T-helper 17 cell (primary cell): Measurements from ENCODE around the gene CDK2. TPM values are rescaled to one million over a fixed set of nuclear protein-coding genes. Genes with fewer than 3 reads are reported as not detected.

Experiments used
- ATAC-seq: fragments of 150-1000 bp; cut with Tn5 transposase; 2 replicates; pipeline ENCODE4 v1.10.0; 2021; ENCODE audit warnings: mild to moderate bottlenecking, moderate library complexity
- DNase-seq, 3 donors: peaks; one replicate each; pipeline versions ENCODE4 v3.0.0 to v3.0.0-alpha.2; 2020 to 2021
- H3K9me3 ChIP-seq: one replicate; pipeline ENCODE4 v1.7.0; 2013; ENCODE audit warnings: low read length, mild to moderate bottlenecking; ENCODE audit not compliant: control insufficient read depth, poor library complexity, severe bottlenecking
- H3K27ac Mint-ChIP-seq: one replicate; pipeline ENCODE4 v1.8.0; 2022; ENCODE audit warnings: mild to moderate bottlenecking, moderate library complexity, mixed read lengths
- H3K27me3 Mint-ChIP-seq: one replicate; pipeline ENCODE4 v1.8.0; 2022; ENCODE audit warnings: mixed read lengths
- H3K36me3 Mint-ChIP-seq: one replicate; pipeline ENCODE4 v1.8.0; 2022; ENCODE audit warnings: low read depth, mixed read lengths
- H3K4me1 Mint-ChIP-seq: one replicate; pipeline ENCODE4 v1.8.0; 2022; ENCODE audit warnings: mild to moderate bottlenecking, mixed read lengths
- H3K4me3 Mint-ChIP-seq: one replicate; pipeline ENCODE4 v1.8.0; 2022; ENCODE audit warnings: mild to moderate bottlenecking, moderate library complexity, mixed read lengths
- total RNA-seq, 4 donors: library from RNA in 2 of 4; stranded (reverse) in 2 of 4; gene quantifications; one replicate each; pipeline ENCODE4 v1.2.3 and lab custom pipeline; 2022 to 2026

CDK2 gene
- total RNA-seq, 2 donors from 2014 or later = 12.2 to 18.7 TPM

- H3K4me3 Mint-ChIP-seq = peak overlapping the region; percentile 100
- peaks cover 23% of the 10 kb centered on the region for H3K36me3 Mint-ChIP-seq
- H3K27me3 Mint-ChIP-seq = no peaks in the 10 kb centered on the region
- H3K27ac Mint-ChIP-seq = peak overlapping the region; percentile 100
- no peak for ATAC-seq
- no peaks in the 10 kb centered on the region for H3K9me3 ChIP-seq
- peaks cover 61% of the 10 kb centered on the region for H3K4me1 Mint-ChIP-seq
- peak in 2 of 3 donors; percentile 30 to 34 for DNase-seq
Measured at GRCh38 chr12:55931780-55932550, 34.7 kb upstream of the CDK2 start.

- Mint-ChIP-seq H3K4me1 (peaks cover 64% of the 10 kb centered on the region), H3K27me3 (no peaks in the 10 kb centered on the region), H3K4me3 (peak overlapping the region; percentile 100), H3K27ac (peak overlapping the region; percentile 100), H3K36me3 (peaks cover 24% of the 10 kb centered on the region)
- DNase-seq (no peak), ATAC-seq (peak; percentile 24)
- no peaks in the 10 kb centered on the region for H3K9me3 ChIP-seq
Measured at GRCh38 chr12:55932551-55932910, 34.1 kb upstream of the CDK2 start.

GRCh38 chr12:55933169-55933798 lies 33.3 kb upstream of the CDK2 start:
- ATAC-seq = no peak
- no peak for DNase-seq
- H3K27me3 Mint-ChIP-seq = no peaks in the 10 kb centered on the region
- peaks cover 24% of the 10 kb centered on the region for H3K36me3 Mint-ChIP-seq
- H3K27ac Mint-ChIP-seq = peak overlapping the region; percentile 100
- H3K4me1 Mint-ChIP-seq = peaks cover 64% of the 10 kb centered on the region
- no peaks in the 10 kb centered on the region for H3K9me3 ChIP-seq
- H3K4me3 Mint-ChIP-seq = peak overlapping the region; percentile 100

GRCh38 chr12:55933799-55934742 lies 32.6 kb upstream of the CDK2 start:
- Mint-ChIP-seq H3K4me1 (peaks cover 72% of the 10 kb centered on the region), H3K36me3 (peaks cover 29% of the 10 kb centered on the region), H3K4me3 (peak overlapping the region; percentile 100)

GRCh38 chr12:55934773-55935172 lies 31.9 kb upstream of the CDK2 start:
- Mint-ChIP-seq H3K27me3 (no peaks in the 10 kb centered on the region), H3K27ac (peak overlapping the region; percentile 100), H3K4me3 (peak overlapping the region; percentile 100), H3K4me1 (peaks cover 72% of the 10 kb centered on the region), H3K36me3 (peaks cover 29% of the 10 kb centered on the region)
- ATAC-seq (no peak), DNase-seq (no peak)
- H3K9me3 ChIP-seq = no peaks in the 10 kb centered on the region

More at GRCh38 chr12:55933799-55934742, 32.6 kb upstream of the CDK2 start:
- peak overlapping the region; percentile 100 for H3K27ac Mint-ChIP-seq
- H3K27me3 Mint-ChIP-seq = no peaks in the 10 kb centered on the region
- DNase-seq (no peak), ATAC-seq (no peak)
- H3K9me3 ChIP-seq = no peaks in the 10 kb centered on the region

- peaks cover 31% of the 10 kb centered on the region for H3K36me3 Mint-ChIP-seq
- peak overlapping the region; percentile 100 for H3K4me3 Mint-ChIP-seq
- H3K9me3 ChIP-seq = no peaks in the 10 kb centered on the region
- H3K4me1 Mint-ChIP-seq = peaks cover 72% of the 10 kb centered on the region
- DNase-seq = peak in 1 of 3 donors; percentile 26
- peak overlapping the region; percentile 100 for H3K27ac Mint-ChIP-seq
- H3K27me3 Mint-ChIP-seq = no peaks in the 10 kb centered on the region
- ATAC-seq = peak; percentile 23
Measured at GRCh38 chr12:55935738-55936151, 30.9 kb upstream of the CDK2 start.

- ATAC-seq = no peak
- no peaks in the 10 kb centered on the region for H3K9me3 ChIP-seq
- no peak for DNase-seq
- Mint-ChIP-seq H3K27ac (peak overlapping the region; percentile 100), H3K36me3 (peaks cover 34% of the 10 kb centered on the region), H3K4me1 (peaks cover 74% of the 10 kb centered on the region), H3K4me3 (peak overlapping the region; percentile 65), H3K27me3 (no peaks in the 10 kb centered on the region)
Measured at GRCh38 chr12:55937981-55938380, 28.6 kb upstream of the CDK2 start.

- no peak for ATAC-seq
- no peak for DNase-seq
- peaks cover 31% of the 10 kb centered on the region for H3K36me3 Mint-ChIP-seq
- H3K4me1 Mint-ChIP-seq = peaks cover 77% of the 10 kb centered on the region
- H3K9me3 ChIP-seq = no peaks in the 10 kb centered on the region
- H3K27me3 Mint-ChIP-seq = no peaks in the 10 kb centered on the region
- H3K4me3 Mint-ChIP-seq = peak overlapping the region; percentile 58
- peak overlapping the region; percentile 92 for H3K27ac Mint-ChIP-seq
Measured at GRCh38 chr12:55938826-55939501, 27.7 kb upstream of the CDK2 start.

GRCh38 chr12:55940065-55940732 lies 26.4 kb upstream of the CDK2 start:
- H3K36me3 Mint-ChIP-seq = peaks cover 35% of the 10 kb centered on the region
- H3K4me3 Mint-ChIP-seq = peak overlapping the region; percentile 67
- ATAC-seq = peak; percentile 91

GRCh38 chr12:55942055-55942454 lies 24.6 kb upstream of the CDK2 start:
- no peak overlapping the region for H3K4me3 Mint-ChIP-seq
- no peaks in the 10 kb centered on the region for H3K27me3 Mint-ChIP-seq
- H3K4me1 Mint-ChIP-seq = peaks cover 64% of the 10 kb centered on the region
- DNase-seq (no peak), ATAC-seq (no peak)
- H3K9me3 ChIP-seq = no peaks in the 10 kb centered on the region
- H3K27ac Mint-ChIP-seq = peak overlapping the region; percentile 92
- peaks cover 28% of the 10 kb centered on the region for H3K36me3 Mint-ChIP-seq

More at GRCh38 chr12:55940065-55940732, 26.4 kb upstream of the CDK2 start:
- peak; percentile 59 to 80 (median 70) for DNase-seq
- no peaks in the 10 kb centered on the region for H3K9me3 ChIP-seq
- Mint-ChIP-seq H3K27me3 (no peaks in the 10 kb centered on the region), H3K27ac (peak overlapping the region; percentile 92), H3K4me1 (peaks cover 73% of the 10 kb centered on the region)

GRCh38 chr12:55942577-55943136 lies 24.0 kb upstream of the CDK2 start:
- Mint-ChIP-seq H3K27me3 (no peaks in the 10 kb centered on the region), H3K27ac (peak overlapping the region; percentile 92), H3K4me3 (no peak overlapping the region)

GRCh38 chr12:55946553-55946952 lies 20.1 kb upstream of the CDK2 start:
- Mint-ChIP-seq H3K27ac (peak overlapping the region; percentile 86), H3K36me3 (peaks cover 15% of the 10 kb centered on the region), H3K4me3 (no peak overlapping the region), H3K27me3 (no peaks in the 10 kb centered on the region), H3K4me1 (peaks cover 41% of the 10 kb centered on the region)
- no peak for ATAC-seq
- H3K9me3 ChIP-seq = no peaks in the 10 kb centered on the region
- DNase-seq = no peak

More at GRCh38 chr12:55942577-55943136, 24.0 kb upstream of the CDK2 start:
- DNase-seq = no peak
- no peaks in the 10 kb centered on the region for H3K9me3 ChIP-seq
- H3K36me3 Mint-ChIP-seq = peaks cover 23% of the 10 kb centered on the region
- H3K4me1 Mint-ChIP-seq = peaks cover 61% of the 10 kb centered on the region
- no peak for ATAC-seq
